HG03196 (cell line): Measurements from ENCODE around the gene TTLL1.

ENCODE experiments used
- ATAC-seq: cut with Tn5 transposase; IDR thresholded peaks from one replicate; pipeline ENCODE4 v1.9.1; 2021; ENCODE audit not compliant: unreplicated experiment

Gene TTLL1

GRCh38 chr22:43014869-43015676 lies 74.1 kb downstream of the TTLL1 start, which contains the start of gene PACSIN2:
Gene PACSIN2, minus strand, starts transcription at chr22:43015149. Its CDS starts 103,069 bp downstream, at chr22:42912080.
- peak; percentile 86 for ATAC-seq

- no peak for ATAC-seq
Observed at GRCh38 chr22:43014316-43014868, 74.8 kb downstream of the TTLL1 start.

- ATAC-seq: no peak
Observed at GRCh38 chr22:43013355-43014315, 75.6 kb downstream of the TTLL1 start.

DNA sequence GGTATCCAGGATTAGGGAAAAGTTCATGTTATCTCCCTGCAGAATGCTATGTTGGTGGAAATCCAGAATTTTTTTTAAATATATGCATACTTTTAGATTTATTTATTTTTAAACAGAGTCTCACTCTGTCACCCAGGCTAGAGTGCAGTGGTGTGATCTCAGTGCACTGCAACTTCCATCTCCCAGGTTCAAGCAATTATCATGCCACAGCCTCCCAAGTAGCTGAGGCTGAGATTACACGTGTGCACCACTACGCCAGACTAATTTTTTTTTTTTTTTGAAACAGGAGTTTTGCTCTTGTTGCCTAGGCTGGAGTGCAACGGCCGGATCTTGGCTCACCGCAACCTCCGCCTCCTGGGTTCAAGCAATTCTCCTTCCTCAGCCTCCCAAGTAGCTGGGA lies 76.8 kb downstream of the TTLL1 start:
- no peak for ATAC-seq

GRCh38 chr22:43011079-43011478 lies 78.1 kb downstream of the TTLL1 start:
- ATAC-seq: no peak

DNA sequence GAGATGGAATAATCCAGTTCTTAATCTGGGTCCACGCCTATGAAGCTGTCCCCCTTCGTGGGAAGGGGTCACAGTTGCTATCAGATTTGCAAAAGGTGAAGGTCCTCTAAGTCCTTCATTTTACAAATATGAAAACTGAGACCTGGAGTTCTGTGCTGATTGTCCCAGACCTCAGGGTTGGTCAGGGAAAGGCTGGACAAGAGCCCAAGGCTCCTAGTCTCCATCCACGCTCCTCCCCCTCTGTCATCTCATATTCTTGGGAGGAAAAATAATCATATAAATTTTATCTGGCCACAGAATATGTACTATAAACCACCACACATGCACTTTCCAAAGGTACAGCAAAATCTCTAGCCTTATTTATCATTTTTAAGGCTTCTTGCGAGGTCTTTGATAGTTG lies 79.7 kb downstream of the TTLL1 start:
- no peak for ATAC-seq

DNA sequence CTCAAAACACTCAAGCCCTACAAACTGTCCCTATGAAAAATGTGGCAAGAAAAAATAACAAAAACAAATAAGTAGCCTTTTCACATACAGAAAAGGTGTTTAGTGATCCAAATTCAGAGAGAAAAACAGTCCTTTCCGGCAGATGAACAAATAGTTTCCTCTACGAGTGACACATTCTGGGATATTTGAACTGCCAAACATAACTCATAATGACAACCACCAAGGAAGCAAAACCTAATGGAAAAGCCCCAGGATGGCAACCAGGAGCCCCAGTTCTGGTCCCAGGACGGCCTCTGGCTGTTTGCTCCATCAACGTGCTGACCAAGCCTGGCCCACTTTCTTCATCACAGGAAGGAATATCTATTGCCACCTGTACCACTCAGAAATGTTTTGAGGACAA lies 80.3 kb downstream of the TTLL1 start:
- ATAC-seq: no peak

DNA sequence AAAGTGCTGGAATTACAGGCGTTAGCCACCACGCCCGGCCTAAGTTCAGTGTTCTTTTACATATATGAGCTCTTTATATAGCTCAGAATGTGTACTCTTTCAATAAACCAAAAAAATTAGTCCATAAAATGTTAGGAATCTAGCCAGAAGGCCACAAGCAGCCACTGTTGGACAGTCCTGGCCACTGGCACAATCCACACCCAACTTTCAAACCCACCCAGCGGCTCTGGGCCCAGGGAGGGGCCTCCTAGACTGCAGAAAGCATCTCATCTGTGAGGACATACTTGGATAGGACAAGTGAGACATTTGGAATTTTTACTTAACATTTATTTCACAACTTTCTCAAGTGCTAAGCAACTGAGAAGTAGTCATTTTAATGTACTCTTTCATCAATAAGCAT lies 80.7 kb downstream of the TTLL1 start:
- ATAC-seq: no peak

DNA sequence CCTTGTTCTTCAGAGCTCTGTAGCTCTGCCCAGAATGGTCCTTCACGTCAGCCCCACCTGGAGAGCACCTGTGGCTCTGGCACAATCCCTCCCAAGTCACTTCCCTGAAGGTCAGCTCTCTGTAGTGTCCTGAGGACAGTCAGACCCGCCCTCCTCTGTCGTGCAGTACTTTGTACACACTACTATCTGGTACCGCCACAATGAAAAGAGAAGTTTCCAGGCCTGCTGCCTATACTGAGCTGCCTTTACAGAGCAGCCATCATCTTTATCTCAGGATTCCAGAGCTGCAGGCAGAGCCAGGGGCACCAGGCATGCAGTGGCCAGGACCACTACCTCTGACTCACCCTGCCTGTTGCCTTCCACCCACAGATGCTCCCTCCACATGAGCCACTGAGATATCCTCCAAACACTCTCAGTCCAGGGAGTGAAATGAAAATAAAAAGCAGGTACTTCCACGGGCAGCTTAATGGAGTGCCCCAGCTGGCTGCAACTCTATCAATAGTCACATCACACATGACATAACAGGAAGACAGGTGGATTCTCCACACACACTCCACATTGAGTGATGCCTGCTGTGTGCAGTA lies 81.6 kb downstream of the TTLL1 start:
- ATAC-seq: no peak

DNA sequence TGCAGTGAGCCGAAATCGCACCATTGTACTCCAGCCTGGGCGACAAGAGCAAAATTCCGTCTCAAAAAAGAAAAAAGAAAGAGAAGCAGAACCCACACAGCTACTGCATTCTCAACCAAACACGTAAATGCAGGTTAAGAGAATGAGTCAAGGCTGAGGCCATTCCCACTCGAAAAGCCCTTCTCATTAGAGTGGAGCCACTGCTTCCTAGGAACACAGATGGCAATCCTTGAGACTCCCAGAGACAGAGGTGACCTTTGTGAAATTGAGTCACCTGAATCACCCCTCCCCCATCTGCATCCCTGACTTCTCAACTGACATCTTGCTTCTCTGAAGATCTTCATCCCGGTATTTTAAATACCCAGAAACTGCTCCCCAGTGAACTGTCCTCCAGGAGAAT lies 82.4 kb downstream of the TTLL1 start:
- no peak for ATAC-seq

GRCh38 chr22:43006016-43006505 lies 83.1 kb downstream of the TTLL1 start:
- ATAC-seq: no peak

GRCh38 chr22:43005106-43005505 lies 84.1 kb downstream of the TTLL1 start:
- ATAC-seq: no peak

DNA sequence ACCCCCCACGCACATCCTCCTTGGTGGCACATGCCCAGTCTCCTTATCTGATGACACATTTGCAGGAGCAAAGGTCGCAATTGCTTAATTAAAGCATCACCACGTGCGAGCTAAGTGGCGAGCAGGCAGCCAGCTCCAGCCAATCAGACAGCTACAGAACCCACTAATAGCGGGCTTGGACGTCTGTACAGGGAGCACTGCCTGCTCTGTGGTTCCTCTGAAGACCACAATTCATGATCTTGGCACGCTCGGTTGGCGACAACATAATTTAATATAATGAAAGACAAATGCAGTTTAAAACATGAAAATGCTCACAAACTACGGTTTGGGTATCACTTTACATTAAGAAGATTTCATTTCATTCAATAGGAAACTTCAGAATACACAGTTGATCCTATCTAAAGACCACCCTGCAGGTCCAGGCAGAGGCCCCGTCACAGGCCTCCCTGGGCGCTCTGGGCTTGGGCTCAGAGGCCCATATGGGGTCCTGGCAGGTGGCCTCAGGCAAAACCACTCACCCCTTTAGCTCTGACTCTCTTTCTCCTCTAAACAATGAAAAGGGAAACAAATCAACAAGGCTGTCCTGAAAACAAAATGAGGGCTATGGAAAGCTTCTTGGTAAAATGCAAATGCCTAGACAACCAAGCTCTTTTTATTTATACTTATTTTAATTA lies 84.7 kb downstream of the TTLL1 start:
- no peak for ATAC-seq

DNA sequence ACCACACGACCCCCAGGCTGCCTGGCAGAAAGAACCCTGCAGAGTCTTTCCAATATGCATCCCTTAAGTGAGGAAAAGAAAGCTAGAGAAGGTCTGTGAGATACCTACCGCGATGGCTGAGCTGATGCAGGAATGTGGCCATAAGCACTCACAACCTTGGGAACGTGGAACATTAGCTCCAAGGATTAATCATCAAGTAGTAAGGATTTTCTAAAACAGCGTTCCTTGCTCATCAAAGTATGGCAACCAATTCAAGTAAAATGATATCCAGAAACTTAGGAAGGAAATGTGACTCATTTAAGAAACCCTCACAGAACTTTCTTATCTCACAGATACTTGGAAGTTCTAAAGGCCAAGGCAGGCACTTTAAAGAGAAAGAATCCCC lies 87.0 kb downstream of the TTLL1 start:
- no peak for ATAC-seq

GRCh38 chr22:43001271-43002201 lies 87.7 kb downstream of the TTLL1 start:
- no peak for ATAC-seq

DNA sequence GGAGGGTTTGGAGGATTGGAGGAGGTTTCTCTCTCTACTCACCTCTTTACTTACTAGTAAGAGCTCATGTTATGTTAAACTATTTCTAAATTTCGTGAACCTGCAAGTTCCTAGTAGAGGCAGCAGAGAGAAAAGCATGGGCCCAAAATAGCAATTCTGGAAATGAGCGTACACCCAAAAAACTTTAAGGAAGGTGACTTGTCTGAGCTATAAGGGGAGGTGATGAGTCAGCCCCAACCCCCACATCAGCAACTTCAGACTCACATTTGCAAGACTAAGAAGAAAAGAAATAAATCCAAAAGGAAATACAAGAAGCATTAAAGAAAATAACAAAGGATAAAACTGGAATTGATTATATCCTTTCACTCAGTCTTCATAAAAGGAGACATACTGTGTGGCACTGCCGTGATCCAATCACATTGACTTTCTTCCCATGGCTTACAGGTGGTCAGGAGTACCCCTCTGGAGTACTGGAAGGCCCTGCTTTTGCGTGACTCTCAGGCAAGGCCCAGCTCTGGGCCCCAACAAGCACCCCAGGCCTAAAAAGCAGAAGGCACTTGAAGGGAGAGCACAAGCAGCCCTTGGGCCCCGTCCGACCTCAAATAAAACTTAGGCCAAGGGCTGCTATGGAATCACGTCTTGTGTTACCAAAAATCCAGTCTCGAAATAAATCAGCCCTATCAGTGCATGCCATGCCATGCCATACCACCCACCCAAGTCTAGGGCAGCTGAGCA lies 88.6 kb downstream of the TTLL1 start:
- ATAC-seq: no peak

DNA sequence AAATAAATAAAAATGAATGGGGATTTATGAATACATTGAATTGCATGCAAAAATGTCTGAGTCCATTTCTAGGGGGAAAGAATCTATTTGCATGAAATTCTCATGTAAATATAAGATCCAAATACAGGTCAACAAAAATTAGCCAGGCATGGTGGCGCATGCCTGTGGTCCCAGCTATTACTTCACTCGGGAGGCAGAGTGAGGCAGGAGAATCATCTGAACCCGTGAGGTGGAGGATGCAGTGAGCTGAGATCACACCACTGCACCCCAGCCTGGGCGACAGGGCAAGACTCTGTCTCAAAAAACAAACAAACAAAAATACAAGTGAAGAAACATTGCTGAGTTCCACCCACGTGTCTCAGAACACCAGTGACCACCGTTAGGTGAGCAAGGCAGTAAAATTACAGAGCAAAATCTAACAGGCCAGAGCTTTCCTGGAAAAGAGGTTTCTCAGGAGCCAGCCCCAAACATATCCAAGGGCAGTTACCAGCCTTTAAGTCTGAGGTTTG lies 91.6 kb downstream of the TTLL1 start:
- ATAC-seq: no peak

GRCh38 chr22:42996646-42997365 lies 92.4 kb downstream of the TTLL1 start:
- no peak for ATAC-seq
